Memory B cell (primary cell): ENCODE measurements around the gene ARPC1B.
"Not testable (repeated sequence)": the region's sequence is repeated elsewhere in the genome, so short reads cannot be mapped to it uniquely, and the experiment has no call there.

Experiments used
- ATAC-seq: fragments of 150-1000 bp; cut with Tn5 transposase; 2 replicates; pipeline ENCODE4 v1.10.0; 2021; ENCODE audit warnings: low read depth, mild to moderate bottlenecking, moderate library complexity
- DNase-seq, 2 donors: peaks; one replicate each; pipeline ENCODE4 v3.0.0; 2022; ENCODE audit warnings: low spot score in 2 of 2
- H3K27ac Mint-ChIP-seq: one replicate; pipeline ENCODE4 v1.8.0; 2022; ENCODE audit warnings: mild to moderate bottlenecking, moderate library complexity, mixed read lengths
- H3K27me3 Mint-ChIP-seq: one replicate; pipeline ENCODE4 v1.8.0; 2022; ENCODE audit warnings: mixed read lengths
- H3K36me3 Mint-ChIP-seq: one replicate; pipeline ENCODE4 v1.8.0; 2022; ENCODE audit warnings: mild to moderate bottlenecking, mixed read lengths
- H3K4me1 Mint-ChIP-seq: one replicate; pipeline ENCODE4 v1.8.0; 2022; ENCODE audit warnings: mixed read lengths
- H3K4me3 Mint-ChIP-seq: one replicate; pipeline ENCODE4 v1.8.0; 2022; ENCODE audit warnings: mild to moderate bottlenecking, moderate library complexity, mixed read lengths
- H3K9me3 Mint-ChIP-seq: one replicate; pipeline ENCODE4 v1.8.0; 2022; ENCODE audit warnings: mixed read lengths

The ARPC1B gene

DNA sequence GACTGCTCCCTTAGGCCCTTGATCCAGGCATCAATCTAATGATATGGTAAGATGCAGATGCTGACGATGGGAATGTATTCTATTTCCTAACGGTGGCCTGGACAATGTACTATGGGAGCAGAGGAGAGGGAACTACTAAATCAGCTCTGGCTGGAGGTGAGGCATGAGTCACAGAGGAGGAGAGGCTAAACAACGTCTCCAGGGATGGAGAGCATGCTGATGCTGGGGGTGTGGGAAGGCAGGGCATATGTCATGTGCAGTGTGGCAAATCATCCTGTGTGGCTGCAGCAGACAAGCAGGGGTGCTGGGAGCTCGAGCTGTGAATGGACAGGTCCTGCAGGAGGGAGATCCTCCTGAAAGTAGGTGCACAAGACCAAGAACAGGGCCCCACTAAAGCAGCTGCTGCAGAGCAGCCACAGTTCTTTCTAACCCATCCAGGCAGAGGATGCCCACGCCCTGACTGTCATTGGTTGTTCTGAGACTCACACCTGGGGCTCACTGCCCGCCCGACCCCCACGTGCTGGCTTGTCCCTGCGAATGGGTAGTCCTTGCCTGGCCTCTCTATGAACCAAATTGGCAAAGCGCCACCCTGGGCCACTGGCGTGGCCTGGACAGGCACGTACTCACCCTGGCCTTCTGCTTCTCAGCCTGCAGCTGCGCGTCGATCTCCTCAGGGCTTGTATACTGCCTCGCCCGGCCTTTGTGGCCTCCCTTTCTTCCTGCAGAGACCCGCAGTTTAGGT is 29.9 kb downstream of the ARPC1B start:
- Mint-ChIP-seq H3K4me3 (no peak overlapping the region), H3K4me1 (peaks cover 29% of the 10 kb centered on the region), H3K27me3 (no peaks in the 10 kb centered on the region), H3K36me3 (peaks cover 18% of the 10 kb centered on the region), H3K9me3 (no peaks in the 10 kb centered on the region), H3K27ac (peak overlapping the region; percentile 45)
- ATAC-seq (no peak), DNase-seq (no peak)

DNA sequence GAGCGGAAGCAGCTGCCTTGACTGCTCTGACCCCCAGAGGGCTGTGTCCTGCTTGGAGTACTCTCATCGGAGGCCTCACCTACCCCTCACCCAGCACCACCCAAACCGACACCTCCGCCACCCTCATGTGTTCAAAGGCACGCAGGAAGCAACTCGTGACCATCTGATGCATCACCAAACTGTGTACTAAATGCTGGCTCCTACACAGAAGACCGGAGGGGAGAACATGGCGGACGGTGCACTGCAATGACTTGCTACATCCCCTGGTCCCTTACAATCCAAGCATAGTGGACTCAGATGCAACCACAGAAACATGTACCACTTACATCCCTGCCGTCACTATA is 30.4 kb downstream of the ARPC1B start:
- peaks cover 18% of the 10 kb centered on the region for H3K36me3 Mint-ChIP-seq

GRCh38 chr7:99406557-99406956 is 32.0 kb downstream of the ARPC1B start:
- Mint-ChIP-seq H3K9me3 (no peaks in the 10 kb centered on the region), H3K27me3 (no peaks in the 10 kb centered on the region), H3K4me3 (peak overlapping the region; percentile 8), H3K36me3 (peaks cover 19% of the 10 kb centered on the region), H3K27ac (peak overlapping the region; percentile 35), H3K4me1 (peaks cover 28% of the 10 kb centered on the region)
- DNase-seq (no peak), ATAC-seq (no peak)

More for the DNA sequence above, 30.4 kb downstream of the ARPC1B start:
- no peaks in the 10 kb centered on the region for H3K27me3 Mint-ChIP-seq
- ATAC-seq (no peak), DNase-seq (no peak)
- no peak overlapping the region for H3K4me3 Mint-ChIP-seq
- H3K4me1 Mint-ChIP-seq: peaks cover 29% of the 10 kb centered on the region
- no peaks in the 10 kb centered on the region for H3K9me3 Mint-ChIP-seq
- no peak overlapping the region for H3K27ac Mint-ChIP-seq

DNA sequence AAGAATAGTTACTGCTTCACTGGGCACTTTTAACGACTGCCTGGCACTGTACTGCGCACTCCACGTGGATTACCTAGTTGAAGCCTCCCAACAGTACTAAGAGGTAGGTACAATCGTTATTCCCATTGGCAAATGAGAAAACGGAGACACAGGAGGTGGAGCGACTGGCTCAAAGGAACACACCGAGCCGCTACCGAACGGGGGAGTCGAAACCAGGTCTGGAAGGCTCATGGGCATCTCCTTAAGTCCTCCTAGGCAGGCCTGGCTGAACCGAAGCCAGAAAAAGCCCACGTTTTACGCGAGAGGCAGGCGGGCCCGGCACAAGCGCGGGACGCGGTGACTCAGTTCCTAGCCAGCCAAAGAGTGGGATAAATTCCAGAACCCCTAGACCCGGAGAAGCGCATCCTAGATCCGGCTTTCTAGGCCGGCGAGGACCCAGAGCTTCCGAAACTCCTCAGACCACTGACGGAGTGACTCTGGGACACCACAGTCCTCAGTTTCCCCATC is 33.4 kb downstream of the ARPC1B start:
- DNase-seq (no peak), ATAC-seq (no peak)
- peak overlapping the region; percentile 91 for H3K4me3 Mint-ChIP-seq
- H3K27ac Mint-ChIP-seq: peak overlapping the region; percentile 93
- H3K9me3 Mint-ChIP-seq: no peaks in the 10 kb centered on the region
- peaks cover 17% of the 10 kb centered on the region for H3K36me3 Mint-ChIP-seq
- peaks cover 27% of the 10 kb centered on the region for H3K4me1 Mint-ChIP-seq
- no peaks in the 10 kb centered on the region for H3K27me3 Mint-ChIP-seq

DNA sequence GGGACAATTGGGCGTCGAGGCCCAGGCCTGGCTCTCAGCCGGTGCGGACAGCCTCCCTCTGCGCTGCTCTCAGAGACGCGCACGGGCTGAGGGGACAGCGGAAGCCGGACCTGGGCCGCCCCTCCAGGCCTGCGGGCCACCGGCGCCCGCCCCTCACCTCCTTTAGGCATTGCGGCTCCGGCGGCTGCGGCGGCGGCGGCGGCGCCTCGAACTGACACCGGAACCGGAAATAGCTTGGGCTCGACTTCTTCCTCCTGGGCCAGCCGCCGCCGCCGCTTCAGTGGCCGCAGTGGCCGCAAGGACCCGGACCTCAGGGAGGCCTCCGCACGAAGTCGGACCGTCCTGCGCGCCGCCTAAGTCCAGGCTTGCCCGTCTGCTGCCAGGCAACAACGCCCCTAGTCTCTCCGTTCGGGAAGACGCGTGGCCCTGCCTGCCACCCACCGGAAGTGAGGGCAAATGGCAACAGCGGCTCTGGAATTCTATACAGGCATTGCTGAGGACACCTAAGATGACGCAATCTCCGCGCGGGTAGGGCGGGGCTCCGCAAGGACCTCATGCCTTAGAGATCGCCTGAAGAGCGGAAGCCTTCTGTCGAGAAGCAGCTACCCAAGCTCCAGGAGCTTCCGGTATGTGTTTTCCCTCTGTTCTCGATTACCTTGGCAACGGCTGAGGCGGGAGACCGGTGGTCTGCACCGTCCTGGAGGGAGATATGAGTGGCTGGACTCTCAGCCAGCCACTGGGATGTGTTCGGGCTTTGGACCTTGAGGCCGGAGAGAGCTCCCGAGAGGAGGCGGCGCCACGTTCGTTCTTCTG is 34.1 kb downstream of the ARPC1B start, which contains the start of the genes BUD31 and PDAP1:
TSS of gene BUD31 (plus strand) at position 591 of the 813 bp plus-strand sequence. CDS start 2,124 bp downstream, outside the sequence.
TSS of gene PDAP1 (minus strand) at position 219 of the 813 bp plus-strand sequence. CDS start at position 170, 49 bp downstream.
- Mint-ChIP-seq H3K27me3 (no peaks in the 10 kb centered on the region), H3K9me3 (no peaks in the 10 kb centered on the region), H3K4me3 (peak within 1 kb of the TSS; percentile 91), H3K27ac (peak within 1 kb of the TSS; percentile 93), H3K4me1 (peaks cover 26% of the 10 kb centered on the region), H3K36me3 (peaks cover 11% of the 10 kb centered on the region)
- DNase-seq (peak; percentile 99), ATAC-seq (peak; percentile 85)

GRCh38 chr7:99409192-99409572 is 34.7 kb downstream of the ARPC1B start:
- Mint-ChIP-seq H3K9me3 (no peaks in the 10 kb centered on the region), H3K27ac (peak overlapping the region; percentile 93), H3K4me1 (peaks cover 21% of the 10 kb centered on the region), H3K27me3 (no peaks in the 10 kb centered on the region), H3K36me3 (peaks cover 7% of the 10 kb centered on the region), H3K4me3 (peak overlapping the region; percentile 91)
- peak; percentile 11 for ATAC-seq
- peak in 1 of 2 donors; percentile 7 for DNase-seq

GRCh38 chr7:99409806-99410205 is 35.3 kb downstream of the ARPC1B start:
- no peak for ATAC-seq
- Mint-ChIP-seq H3K9me3 (no peaks in the 10 kb centered on the region), H3K4me3 (peak overlapping the region; percentile 91), H3K36me3 (peaks cover 7% of the 10 kb centered on the region), H3K27ac (peak overlapping the region; percentile 93), H3K4me1 (peaks cover 20% of the 10 kb centered on the region), H3K27me3 (no peaks in the 10 kb centered on the region)
- no peak for DNase-seq

- Mint-ChIP-seq H3K4me1 (peaks cover 22% of the 10 kb centered on the region), H3K36me3 (peaks cover 12% of the 10 kb centered on the region)
Measured at GRCh38 chr7:99410635-99411034, 36.1 kb downstream of the ARPC1B start.

DNA sequence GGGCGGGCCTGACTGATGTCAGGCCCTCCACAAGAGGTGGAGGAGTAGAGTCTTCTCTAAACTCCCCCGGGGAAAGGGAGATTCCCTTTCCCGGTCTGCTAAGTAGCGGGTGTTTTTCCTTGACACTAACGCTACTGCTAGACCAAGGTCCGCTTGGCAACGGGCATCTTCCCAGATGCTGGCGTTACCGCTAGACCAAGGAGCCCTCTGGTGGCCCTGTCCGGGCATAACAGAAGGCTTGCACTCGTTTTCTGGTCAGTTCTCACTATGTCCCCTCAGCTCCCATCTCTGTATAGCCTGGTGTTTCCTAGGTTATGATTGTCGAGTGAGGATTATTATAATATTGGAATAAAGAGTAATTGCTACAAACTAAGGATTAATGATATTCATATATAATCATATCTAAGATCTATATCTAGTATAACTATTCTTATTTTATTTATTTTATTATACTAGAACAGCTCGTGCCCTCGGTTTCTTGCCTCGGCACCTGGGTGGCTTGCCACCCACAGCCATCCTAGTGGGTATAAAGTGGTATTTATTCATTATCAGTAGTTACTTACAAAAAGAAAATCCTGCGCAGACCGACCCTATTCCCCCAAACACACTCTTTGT is 41.1 kb downstream of the ARPC1B start:
- ATAC-seq, H3K27ac Mint-ChIP-seq, H3K9me3 Mint-ChIP-seq, H3K4me3 Mint-ChIP-seq, H3K27me3 Mint-ChIP-seq, H3K4me1 Mint-ChIP-seq: not testable (repeated sequence)
- peak; percentile 23 to 32 for DNase-seq
- H3K36me3 Mint-ChIP-seq: peaks cover 23% of the 10 kb centered on the region

More at GRCh38 chr7:99410635-99411034, 36.1 kb downstream of the ARPC1B start:
- ATAC-seq: no peak
- Mint-ChIP-seq H3K4me3 (peak overlapping the region; percentile 36), H3K9me3 (no peaks in the 10 kb centered on the region), H3K27me3 (no peaks in the 10 kb centered on the region), H3K27ac (peak overlapping the region; percentile 93)
- DNase-seq: no peak

DNA sequence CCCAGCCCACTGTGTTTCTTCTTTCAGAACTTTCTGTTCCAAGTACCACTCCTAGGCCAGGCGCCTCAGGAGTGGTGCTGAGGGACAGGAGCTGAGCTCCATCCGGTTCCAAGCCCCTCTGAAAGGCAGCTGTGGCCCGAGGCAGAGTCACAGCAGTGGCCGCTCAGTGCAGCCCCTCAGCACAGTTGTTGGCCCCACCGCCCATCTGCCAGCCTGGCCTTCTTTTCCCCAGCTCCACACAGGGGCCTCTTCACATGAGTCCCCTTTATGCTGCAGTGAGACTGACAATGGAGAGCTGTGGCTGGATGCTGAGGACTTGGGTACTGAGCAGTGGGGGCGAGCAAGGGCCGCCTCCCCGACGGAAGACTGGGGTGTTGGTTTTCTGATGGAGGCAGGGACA is 43.7 kb downstream of the ARPC1B start:
- Mint-ChIP-seq H3K4me1 (peaks cover 3% of the 10 kb centered on the region), H3K4me3 (no peak overlapping the region), H3K27me3 (no peaks in the 10 kb centered on the region), H3K27ac (no peak overlapping the region), H3K36me3 (peaks cover 20% of the 10 kb centered on the region), H3K9me3 (no peaks in the 10 kb centered on the region)
- DNase-seq (no peak), ATAC-seq (no peak)

GRCh38 chr7:99419323-99420021 is 44.9 kb downstream of the ARPC1B start:
- Mint-ChIP-seq H3K9me3 (no peaks in the 10 kb centered on the region), H3K27ac (no peak overlapping the region), H3K4me3 (no peak overlapping the region), H3K36me3 (peaks cover 20% of the 10 kb centered on the region), H3K27me3 (no peaks in the 10 kb centered on the region), H3K4me1 (peaks cover 3% of the 10 kb centered on the region)
- DNase-seq (no peak), ATAC-seq (no peak)

- no peak for ATAC-seq
- H3K36me3 Mint-ChIP-seq: peaks cover 14% of the 10 kb centered on the region
Measured at GRCh38 chr7:99420213-99420612, 45.7 kb downstream of the ARPC1B start.

GRCh38 chr7:99420986-99421385 is 46.5 kb downstream of the ARPC1B start:
- no peak overlapping the region for H3K27ac Mint-ChIP-seq
- H3K9me3 Mint-ChIP-seq: no peaks in the 10 kb centered on the region
- H3K27me3 Mint-ChIP-seq: no peaks in the 10 kb centered on the region
- H3K36me3 Mint-ChIP-seq: peaks cover 15% of the 10 kb centered on the region
- no peaks in the 10 kb centered on the region for H3K4me1 Mint-ChIP-seq
- no peak overlapping the region for H3K4me3 Mint-ChIP-seq
- DNase-seq (no peak), ATAC-seq (no peak)

More at GRCh38 chr7:99420213-99420612, 45.7 kb downstream of the ARPC1B start:
- Mint-ChIP-seq H3K27me3 (no peaks in the 10 kb centered on the region), H3K4me3 (no peak overlapping the region), H3K4me1 (no peaks in the 10 kb centered on the region), H3K9me3 (no peaks in the 10 kb centered on the region), H3K27ac (no peak overlapping the region)
- DNase-seq: no peak
